HG03280 (cell line): ENCODE results near the gene RNU1-2.
A peak's percentile ranks its signal among the peaks of the same experiment; 100 is the strongest.
"Not testable (repeated sequence)": the region's sequence is repeated elsewhere in the genome, so short reads cannot be mapped to it uniquely, and the experiment has no call there.

ENCODE experiments used
- ATAC-seq: cut with Tn5 transposase; IDR thresholded peaks from one replicate; pipeline ENCODE4 v1.9.1; 2021; ENCODE audit warnings: mild to moderate bottlenecking, moderate library complexity; ENCODE audit not compliant: unreplicated experiment

The RNU1-2 gene

GRCh38 chr1:16907870-16908758 is 12.3 kb downstream of the RNU1-2 start:
- no peak for ATAC-seq

- not testable (repeated sequence) for ATAC-seq
Observed at GRCh38 chr1:16911851-16912721, 16.3 kb downstream of the RNU1-2 start.

GRCh38 chr1:16912742-16913141 is 17.0 kb downstream of the RNU1-2 start:
- not testable (repeated sequence) for ATAC-seq

GRCh38 chr1:16913181-16913832 is 17.5 kb downstream of the RNU1-2 start:
- no peak for ATAC-seq

- peak; percentile 87 for ATAC-seq
Observed at GRCh38 chr1:16913833-16914662, 18.3 kb downstream of the RNU1-2 start.

GRCh38 chr1:16914928-16915626 is 19.3 kb downstream of the RNU1-2 start:
- not testable (repeated sequence) for ATAC-seq

GRCh38 chr1:16915627-16915973 is 19.8 kb downstream of the RNU1-2 start:
- ATAC-seq = no peak

GRCh38 chr1:16916036-16916880 is 20.5 kb downstream of the RNU1-2 start:
- ATAC-seq = not testable (repeated sequence)

- ATAC-seq = no peak
Observed at GRCh38 chr1:16918371-16918770, 22.6 kb downstream of the RNU1-2 start.

- ATAC-seq = not testable (repeated sequence)
Observed at GRCh38 chr1:16918936-16919665, 23.3 kb downstream of the RNU1-2 start.

- no peak for ATAC-seq
Observed at GRCh38 chr1:16920951-16921350, 25.2 kb downstream of the RNU1-2 start.

- no peak for ATAC-seq
Observed at GRCh38 chr1:16921391-16922185, 25.8 kb downstream of the RNU1-2 start, which contains the start of gene CROCC. TSS of gene CROCC (plus strand) at chr1:16921931. CDS start at chr1:16922019, 88 bp downstream.

- no peak for ATAC-seq
Observed at GRCh38 chr1:16922466-16922865, 26.7 kb downstream of the RNU1-2 start.

GRCh38 chr1:16922885-16923431 is 27.2 kb downstream of the RNU1-2 start:
- no peak for ATAC-seq

- no peak for ATAC-seq
Observed at GRCh38 chr1:16924216-16924918, 28.6 kb downstream of the RNU1-2 start.

GRCh38 chr1:16924919-16925477 is 29.2 kb downstream of the RNU1-2 start:
- no peak for ATAC-seq
